ENCODE measurements around the gene TIMM50.

TIMM50 gene

DNA sequence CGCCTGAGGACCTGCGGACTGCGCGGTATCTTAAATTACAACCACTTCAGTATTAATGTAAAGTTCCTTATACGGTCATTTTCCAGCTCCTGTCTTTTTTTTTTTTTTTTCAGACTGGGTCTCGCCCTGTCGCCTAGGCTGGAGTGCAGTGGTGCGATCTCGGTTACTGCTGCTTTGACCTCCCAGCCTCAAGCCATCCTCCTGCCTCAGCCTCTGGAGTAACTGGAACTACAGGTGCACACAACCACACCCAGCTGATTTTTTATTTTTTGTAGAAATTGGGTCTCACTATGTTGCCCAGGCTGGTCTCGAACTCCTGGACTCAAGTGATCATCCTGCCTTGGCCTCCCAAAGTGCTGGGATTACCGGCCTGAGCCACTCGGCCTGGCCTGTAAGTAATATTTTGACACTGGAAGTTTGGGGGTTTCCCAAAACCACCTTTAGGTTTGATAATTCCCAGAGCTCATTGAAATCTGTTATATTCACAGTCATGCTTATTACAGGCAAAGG is 52.4 kb downstream of the TIMM50 start:
- DNase-seq (ENCODE audit: low spot score): no peak

DNA sequence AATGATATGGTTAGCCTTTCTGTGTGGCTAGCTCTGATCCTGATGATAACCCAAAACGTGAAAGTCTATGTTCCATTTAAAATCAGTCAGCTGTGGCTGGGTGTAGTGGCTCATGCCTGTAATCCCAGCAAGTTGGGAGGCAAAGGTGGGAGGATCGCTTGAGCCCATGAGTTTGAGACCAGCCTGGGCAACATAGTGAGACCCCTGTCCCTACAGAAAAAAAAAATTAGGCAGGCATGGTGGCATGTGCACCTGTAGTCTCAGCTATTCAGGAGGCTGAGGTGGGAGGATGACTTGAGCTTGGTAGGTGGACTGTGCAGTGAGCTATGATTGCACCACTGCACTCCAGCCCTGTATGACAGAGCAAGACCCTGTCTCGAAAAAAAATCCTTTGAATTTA is 53.2 kb downstream of the TIMM50 start:
- DNase-seq (ENCODE audit: low spot score): no peak

DNA sequence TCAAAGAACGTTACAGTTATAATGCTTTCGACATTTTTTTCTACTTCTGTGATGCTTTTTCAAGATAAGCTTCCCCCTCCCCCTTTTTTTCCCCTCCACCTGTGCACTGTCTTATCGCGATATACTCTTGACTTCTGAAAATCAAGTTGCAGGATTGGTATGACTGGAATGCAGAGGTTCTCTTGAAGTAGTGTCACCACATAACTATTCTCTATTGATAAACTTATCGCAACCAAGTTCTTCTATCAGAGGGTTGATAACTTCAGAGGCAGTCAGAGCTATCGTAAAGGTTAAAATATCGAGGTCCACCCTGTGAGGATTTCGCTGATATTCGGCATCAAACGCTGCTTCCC is 58.5 kb downstream of the TIMM50 start:
- DNase-seq (ENCODE audit: low spot score): no peak

DNA sequence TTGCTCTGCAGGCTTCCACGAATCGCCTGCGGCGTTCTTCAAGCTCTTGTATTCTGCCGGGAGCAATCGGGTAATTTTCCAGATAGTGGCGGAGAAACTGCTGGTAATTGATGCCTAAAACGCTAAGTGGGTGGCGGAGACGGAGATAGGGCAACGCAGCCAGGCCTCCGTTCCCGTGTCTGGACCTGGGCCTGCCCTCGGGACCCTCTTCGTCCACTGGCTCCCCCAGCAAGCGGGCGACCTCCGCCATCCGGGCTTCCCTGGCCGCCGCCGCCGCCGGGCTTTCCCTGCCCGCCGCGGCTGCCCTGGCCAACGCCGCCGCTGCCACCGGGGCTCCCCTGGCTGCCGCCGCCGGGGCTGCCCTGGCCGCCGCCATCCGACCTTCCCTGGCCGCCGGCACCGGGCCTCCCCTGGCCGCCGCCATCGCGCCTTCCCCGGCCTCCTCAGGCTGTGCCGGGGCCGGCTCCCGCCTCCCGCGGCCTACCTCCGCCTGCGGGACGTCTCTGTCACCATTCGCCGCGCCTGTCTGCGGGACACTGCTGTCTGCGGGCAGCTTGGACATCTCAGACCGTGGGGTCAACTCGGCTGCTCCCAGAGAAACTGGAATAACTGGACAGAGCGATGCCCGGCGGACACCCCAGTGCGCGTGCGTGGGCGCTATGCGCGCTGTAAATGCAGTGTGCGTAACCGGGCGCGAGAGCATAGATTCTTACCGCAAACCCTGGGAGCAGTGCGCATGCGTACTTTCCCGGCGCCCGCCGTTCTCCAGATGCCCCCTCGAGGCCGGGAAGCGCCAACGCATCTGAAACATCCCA is 59.1 kb downstream of the TIMM50 start, which contains the start of gene EID2:
Gene EID2, minus strand, starts transcription at position 644 of the 815 bp plus-strand sequence. Its CDS starts 82 bp downstream, at position 562.
- peak; percentile 97 for DNase-seq (ENCODE audit: low spot score)

DNA sequence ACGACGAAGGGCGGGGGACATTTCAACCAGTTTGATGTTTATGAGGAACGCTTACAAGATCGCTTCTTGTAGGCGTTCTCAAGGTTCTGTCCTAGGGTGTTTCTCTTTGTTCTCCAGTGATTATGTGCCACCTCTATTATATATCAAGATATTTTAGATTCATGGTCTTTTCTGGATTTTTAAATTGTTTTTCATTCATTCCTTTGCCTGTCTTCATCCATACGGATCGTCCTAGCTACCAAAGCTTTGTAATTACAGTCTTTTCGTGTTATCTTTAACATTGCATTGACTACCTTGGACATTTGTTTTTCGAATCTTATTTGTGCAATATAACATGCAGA is 59.7 kb downstream of the TIMM50 start:
- no peak for DNase-seq (ENCODE audit: low spot score)
